ENCODE measurements around the gene ARRDC3.

DNA sequence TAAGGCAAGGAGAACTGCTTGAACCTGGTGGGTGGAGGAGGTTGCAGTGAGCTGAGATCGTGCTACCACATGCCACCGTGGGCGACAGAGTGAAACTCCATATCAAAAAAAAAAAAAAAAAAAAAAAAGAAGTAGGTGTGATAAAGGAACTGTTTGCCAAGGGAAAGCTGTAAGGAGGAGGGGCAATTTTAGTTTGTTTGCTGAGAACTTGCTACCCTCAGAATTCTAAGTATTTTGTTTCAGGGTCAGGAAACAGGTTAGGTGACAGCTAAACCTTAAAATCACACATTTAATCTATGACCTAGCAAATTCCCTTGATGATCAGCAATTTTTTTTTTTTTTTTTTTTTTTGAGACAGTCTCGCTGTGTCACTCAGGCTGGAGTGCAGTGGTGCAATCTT, 7.2 kb upstream of the ARRDC3 start:
- TF ChIP-seq, protein P1, sequence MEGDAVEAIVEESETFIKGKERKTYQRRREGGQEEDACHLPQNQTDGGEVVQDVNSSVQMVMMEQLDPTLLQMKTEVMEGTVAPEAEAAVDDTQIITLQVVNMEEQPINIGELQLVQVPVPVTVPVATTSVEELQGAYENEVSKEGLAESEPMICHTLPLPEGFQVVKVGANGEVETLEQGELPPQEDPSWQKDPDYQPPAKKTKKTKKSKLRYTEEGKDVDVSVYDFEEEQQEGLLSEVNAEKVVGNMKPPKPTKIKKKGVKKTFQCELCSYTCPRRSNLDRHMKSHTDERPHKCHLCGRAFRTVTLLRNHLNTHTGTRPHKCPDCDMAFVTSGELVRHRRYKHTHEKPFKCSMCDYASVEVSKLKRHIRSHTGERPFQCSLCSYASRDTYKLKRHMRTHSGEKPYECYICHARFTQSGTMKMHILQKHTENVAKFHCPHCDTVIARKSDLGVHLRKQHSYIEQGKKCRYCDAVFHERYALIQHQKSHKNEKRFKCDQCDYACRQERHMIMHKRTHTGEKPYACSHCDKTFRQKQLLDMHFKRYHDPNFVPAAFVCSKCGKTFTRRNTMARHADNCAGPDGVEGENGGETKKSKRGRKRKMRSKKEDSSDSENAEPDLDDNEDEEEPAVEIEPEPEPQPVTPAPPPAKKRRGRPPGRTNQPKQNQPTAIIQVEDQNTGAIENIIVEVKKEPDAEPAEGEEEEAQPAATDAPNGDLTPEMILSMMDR (conservative IDR thresholded peaks at IDR 0.05; ENCODE audit: low read depth, low read length), result no peak
- TF ChIP-seq EZH2 (IDR thresholded peaks at IDR 0.05; ENCODE audit: borderline replicate concordance, low read depth, low read length, poor library complexity, severe bottlenecking), result no peak
